Fibroblast of pulmonary artery (primary cell): ENCODE data around the gene OR10H3.
"Not testable (repeated sequence)": the region's sequence is repeated elsewhere in the genome, so short reads cannot be mapped to it uniquely, and the experiment has no call there.

Source experiments
- DNase-seq: peaks from one replicate; pipeline ENCODE4 v3.0.0-alpha.2; 2010; ENCODE audit warnings: low read depth
- H3K4me3 ChIP-seq: replicated peaks from 2 replicates; pipeline ENCODE4 v1.5.1; 2011; ENCODE audit warnings: low read depth, mild to moderate bottlenecking, control low read depth, low read length, moderate library complexity
- CTCF ChIP-seq: IDR thresholded peaks from 2 replicates; pipeline ENCODE4 v1.5.1; 2011; ENCODE audit warnings: mild to moderate bottlenecking, control low read depth, low read length, inconsistent platforms; ENCODE audit errors: missing control alignments

The OR10H3 gene

GRCh38 chr19:15740785-15741184, 3.0 kb downstream of the OR10H3 start:
- no peak overlapping the region for H3K4me3 ChIP-seq
- TF ChIP-seq CTCF: no peak
- no peak for DNase-seq

GRCh38 chr19:15748239-15748638, 10.5 kb downstream of the OR10H3 start:
- no peak overlapping the region for H3K4me3 ChIP-seq
- DNase-seq: no peak
- no peak for TF ChIP-seq CTCF

GRCh38 chr19:15758379-15758778, 20.6 kb downstream of the OR10H3 start:
- H3K4me3 ChIP-seq: no peak overlapping the region
- DNase-seq: no peak
- TF ChIP-seq CTCF: no peak

- H3K4me3 ChIP-seq: no peak overlapping the region
- TF ChIP-seq CTCF: no peak
Observed at GRCh38 chr19:15759962-15760565, 22.3 kb downstream of the OR10H3 start.

GRCh38 chr19:15769586-15769985, 31.8 kb downstream of the OR10H3 start:
- H3K4me3 ChIP-seq: no peak overlapping the region
- DNase-seq: no peak
- TF ChIP-seq CTCF: no peak

More at GRCh38 chr19:15759962-15760565, 22.3 kb downstream of the OR10H3 start:
- no peak for DNase-seq

- not testable (repeated sequence) for DNase-seq, H3K4me3 ChIP-seq
Observed at GRCh38 chr19:15774159-15774558, 36.4 kb downstream of the OR10H3 start.

- H3K4me3 ChIP-seq: no peak overlapping the region
- no peak for TF ChIP-seq CTCF
- DNase-seq: no peak
Observed at GRCh38 chr19:15775249-15775648, 37.5 kb downstream of the OR10H3 start.
